Suprapubic skin (tissue), 4 donors: ENCODE measurements around the gene NDUFS2. TPM values are rescaled to one million over a fixed set of nuclear protein-coding genes. Genes with fewer than 3 reads are reported as not detected.
A peak's percentile ranks its signal among the peaks of the same experiment; 100 is the strongest.

Experiments used
- DNase-seq, 2 donors: peaks; one replicate each; pipeline ENCODE4 v3.0.0-alpha.2; 2019; ENCODE audit warnings: low spot score in 2 of 2
- H3K27ac ChIP-seq: fragments of 200-600 bp; sonication (generic); one replicate; pipeline ENCODE4 v1.5.1; 2019
- H3K27me3 ChIP-seq: fragments of 200-600 bp; sonication (generic); one replicate; pipeline ENCODE4 v1.5.1; 2019
- H3K36me3 ChIP-seq: fragments of 200-600 bp; sonication (generic); one replicate; pipeline ENCODE4 v1.5.1; 2019
- H3K4me1 ChIP-seq: fragments of 200-600 bp; sonication (generic); one replicate; pipeline ENCODE4 v1.5.1; 2019
- H3K4me3 ChIP-seq: fragments of 200-600 bp; sonication (generic); one replicate; pipeline ENCODE4 v1.5.1; 2019; ENCODE audit warnings: mild to moderate bottlenecking
- H3K9me3 ChIP-seq: fragments of 200-600 bp; sonication (generic); one replicate; pipeline ENCODE4 v1.5.1; 2019
- EP300 ChIP-seq: sonication (generic); formaldehyde crosslinking; IDR thresholded peaks from one replicate; pipeline ENCODE4 v1.6.1; 2017; ENCODE audit warnings: antibody characterized with exemption
- POLR2A ChIP-seq, 2 donors: fragments of 450-650 bp; IDR thresholded peaks; one replicate each; pipeline ENCODE4 v1.6.1; 2017; ENCODE audit warnings: antibody characterized with exemption in 2 of 2, mild to moderate bottlenecking in 2 of 2, moderate library complexity in 2 of 2
- POLR2AphosphoS5 ChIP-seq, 3 donors: sonication (generic); formaldehyde crosslinking; IDR thresholded peaks; one replicate each; pipeline ENCODE4 v1.6.1; 2017; ENCODE audit warnings: antibody characterized with exemption in 3 of 3
- WGBS: methylation state at CpG from one replicate; pipeline ENCODE4 v1.1.5; 2018; 5-methylcytosine and 5-hydroxymethylcytosine counted together
- total RNA-seq, 4 donors: library from RNA; depleted of rRNA; stranded (reverse); fragments of >200 nt; gene quantifications; one replicate each; pipeline ENCODE4 v1.1.0, GENCODE V29; 2016
- TF ChIP-seq, protein P1 (sequence below), 2 donors: fragments of 200-600 bp in 1 of 2; fragments of 450-650 bp in 1 of 2; sonication (generic) in 1 of 2; IDR thresholded peaks; one replicate each; pipeline ENCODE4 v1.5.1; 2016 to 2019; ENCODE audit warnings: antibody characterized with exemption in 2 of 2, mild to moderate bottlenecking in 1 of 2, moderate library complexity in 1 of 2

NDUFS2 gene
- total RNA-seq, 4 donors from 2014 or later: 99.1 to 132 (median 112) TPM

DNA sequence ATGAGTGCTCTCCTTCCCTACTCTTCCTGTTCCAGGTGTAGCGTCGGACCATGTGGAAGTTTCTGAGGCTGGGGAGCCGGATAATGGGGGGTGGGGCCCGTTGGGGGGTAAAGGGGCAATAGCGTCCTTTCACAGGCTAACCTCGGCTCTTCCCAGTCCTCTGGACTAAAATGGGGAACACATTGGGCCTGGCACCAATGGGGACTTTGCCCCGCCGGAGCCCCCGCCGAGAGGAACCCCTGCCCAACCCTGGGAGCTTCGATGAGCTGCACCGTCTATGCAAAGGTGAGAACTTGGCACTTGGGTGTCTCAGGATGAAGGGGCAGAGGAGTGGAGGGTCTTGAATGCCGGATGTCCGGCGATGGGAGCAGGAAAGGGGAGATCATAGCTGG lies 24.1 kb downstream of the NDUFS2 start:
- H3K4me3 ChIP-seq: peak overlapping the region; percentile 54
- no peak for DNase-seq
- no peaks in the 10 kb centered on the region for H3K9me3 ChIP-seq
- 5% methylated on average over 13 of the region's 15 CpGs for WGBS
- H3K27ac ChIP-seq: no peak overlapping the region
- TF ChIP-seq POLR2AphosphoS5 (IDR thresholded peaks at IDR 0.05): no peak
- no peak for TF ChIP-seq EP300
- no peak for TF ChIP-seq POLR2A (IDR thresholded peaks at IDR 0.05)
- TF ChIP-seq, protein P1, sequence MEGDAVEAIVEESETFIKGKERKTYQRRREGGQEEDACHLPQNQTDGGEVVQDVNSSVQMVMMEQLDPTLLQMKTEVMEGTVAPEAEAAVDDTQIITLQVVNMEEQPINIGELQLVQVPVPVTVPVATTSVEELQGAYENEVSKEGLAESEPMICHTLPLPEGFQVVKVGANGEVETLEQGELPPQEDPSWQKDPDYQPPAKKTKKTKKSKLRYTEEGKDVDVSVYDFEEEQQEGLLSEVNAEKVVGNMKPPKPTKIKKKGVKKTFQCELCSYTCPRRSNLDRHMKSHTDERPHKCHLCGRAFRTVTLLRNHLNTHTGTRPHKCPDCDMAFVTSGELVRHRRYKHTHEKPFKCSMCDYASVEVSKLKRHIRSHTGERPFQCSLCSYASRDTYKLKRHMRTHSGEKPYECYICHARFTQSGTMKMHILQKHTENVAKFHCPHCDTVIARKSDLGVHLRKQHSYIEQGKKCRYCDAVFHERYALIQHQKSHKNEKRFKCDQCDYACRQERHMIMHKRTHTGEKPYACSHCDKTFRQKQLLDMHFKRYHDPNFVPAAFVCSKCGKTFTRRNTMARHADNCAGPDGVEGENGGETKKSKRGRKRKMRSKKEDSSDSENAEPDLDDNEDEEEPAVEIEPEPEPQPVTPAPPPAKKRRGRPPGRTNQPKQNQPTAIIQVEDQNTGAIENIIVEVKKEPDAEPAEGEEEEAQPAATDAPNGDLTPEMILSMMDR (IDR thresholded peaks at IDR 0.05): no peak
- peaks cover 28% of the 10 kb centered on the region for H3K4me1 ChIP-seq
- H3K36me3 ChIP-seq: peaks cover 32% of the 10 kb centered on the region
- no peaks in the 10 kb centered on the region for H3K27me3 ChIP-seq

DNA sequence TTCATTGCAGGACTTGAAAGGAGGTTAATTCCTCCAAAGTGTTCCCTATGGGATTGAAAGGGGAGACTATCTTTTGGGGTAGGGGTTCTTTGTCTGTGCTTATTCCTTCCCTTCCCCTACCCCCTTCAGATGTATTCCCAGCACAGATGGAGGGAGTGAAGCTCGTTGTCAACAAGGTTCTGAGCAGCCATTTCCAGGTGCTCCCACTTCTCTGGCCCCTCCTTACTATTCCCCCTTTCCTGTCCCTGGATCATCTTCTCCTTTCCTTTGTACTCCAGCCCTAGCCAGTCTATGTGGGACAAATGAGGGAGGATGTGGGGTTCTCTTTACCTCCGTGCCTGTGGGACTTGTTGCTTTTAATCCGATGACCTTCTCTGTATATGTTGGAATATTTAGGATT lies 24.6 kb downstream of the NDUFS2 start:
- no peaks in the 10 kb centered on the region for H3K27me3 ChIP-seq
- H3K36me3 ChIP-seq: peaks cover 35% of the 10 kb centered on the region
- 69% methylated on average over 3 of the region's 3 CpGs for WGBS
- no peak overlapping the region for H3K27ac ChIP-seq
- H3K4me3 ChIP-seq: peak overlapping the region; percentile 54
- H3K9me3 ChIP-seq: no peaks in the 10 kb centered on the region
- no peak for DNase-seq
- H3K4me1 ChIP-seq: peaks cover 28% of the 10 kb centered on the region
- TF ChIP-seq EP300: no peak
- no peak for TF ChIP-seq POLR2A (IDR thresholded peaks at IDR 0.05)
- TF ChIP-seq POLR2AphosphoS5 (IDR thresholded peaks at IDR 0.05): no peak
- TF ChIP-seq, protein P1 (IDR thresholded peaks at IDR 0.05): no peak

DNA sequence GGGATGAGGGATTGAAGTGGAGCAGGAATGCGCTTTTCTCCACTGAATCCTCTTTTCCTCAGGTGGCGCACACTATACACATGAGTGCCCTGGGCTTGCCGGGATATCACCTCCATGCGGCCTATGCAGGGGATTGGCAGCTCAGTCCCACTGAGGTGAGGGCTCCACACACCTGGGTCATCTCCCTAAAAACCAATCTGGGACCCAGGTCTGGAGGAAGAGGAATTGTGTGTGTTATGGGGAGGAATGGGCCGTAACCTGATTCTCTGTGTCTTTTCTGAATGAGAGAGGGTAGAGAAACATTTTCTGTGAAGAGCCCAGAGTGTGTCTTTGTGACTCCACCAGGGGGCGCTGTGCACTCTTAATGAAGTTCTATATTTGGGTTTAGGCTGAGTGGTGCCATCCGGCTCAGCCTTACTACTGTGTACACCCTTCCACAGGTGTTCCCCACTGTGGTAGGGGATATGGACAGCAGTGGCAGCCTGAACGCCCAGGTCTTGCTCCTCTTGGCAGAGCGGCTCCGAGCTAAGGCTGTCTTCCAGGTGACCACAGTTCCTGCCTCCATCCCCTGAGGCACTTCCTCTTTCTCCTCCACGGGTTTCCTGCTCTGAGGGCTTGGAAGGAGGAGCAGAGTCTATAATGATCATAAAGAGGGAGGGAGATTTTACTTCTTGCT lies 25.2 kb downstream of the NDUFS2 start:
- WGBS: 36% methylated on average over 11 of the region's 11 CpGs
- DNase-seq: peak; percentile 89 to 94
- peak overlapping the region; percentile 54 for H3K4me3 ChIP-seq
- TF ChIP-seq POLR2A (IDR thresholded peaks at IDR 0.05) (no peak), EP300 (no peak)
- TF ChIP-seq, protein P1 (IDR thresholded peaks at IDR 0.05): peak; percentile 78 to 91
- no peak overlapping the region for H3K27ac ChIP-seq
- no peaks in the 10 kb centered on the region for H3K9me3 ChIP-seq
- peaks cover 28% of the 10 kb centered on the region for H3K4me1 ChIP-seq
- H3K27me3 ChIP-seq: no peaks in the 10 kb centered on the region
- H3K36me3 ChIP-seq: peaks cover 35% of the 10 kb centered on the region

DNA sequence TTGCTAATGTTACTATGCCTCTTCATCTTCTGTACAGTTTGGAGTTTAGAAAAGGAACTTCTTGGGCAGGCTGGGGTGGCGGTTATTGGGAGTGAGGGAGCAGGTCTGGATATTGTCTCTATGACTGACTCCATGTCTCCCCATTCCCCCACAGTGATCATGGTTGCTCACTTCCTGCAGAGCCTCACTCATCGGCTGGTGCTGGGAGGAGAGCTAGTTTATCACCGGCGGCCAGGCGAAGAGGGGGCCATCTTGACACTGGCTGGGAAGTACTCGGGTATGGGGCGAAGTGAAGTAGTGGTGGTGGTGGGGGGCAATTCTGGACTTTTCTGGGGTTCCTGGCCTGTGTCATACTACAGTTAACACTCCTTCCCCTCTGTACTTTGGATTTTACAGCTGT lies 25.9 kb downstream of the NDUFS2 start:
- peaks cover 28% of the 10 kb centered on the region for H3K4me1 ChIP-seq
- H3K27ac ChIP-seq: no peak overlapping the region
- 90% methylated on average over 7 of the region's 7 CpGs for WGBS
- H3K9me3 ChIP-seq: no peaks in the 10 kb centered on the region
- H3K4me3 ChIP-seq: no peak overlapping the region
- TF ChIP-seq EP300 (no peak), POLR2AphosphoS5 (IDR thresholded peaks at IDR 0.05) (no peak), POLR2A (IDR thresholded peaks at IDR 0.05) (no peak)
- TF ChIP-seq, protein P1 (IDR thresholded peaks at IDR 0.05): no peak
- no peaks in the 10 kb centered on the region for H3K27me3 ChIP-seq
- peaks cover 35% of the 10 kb centered on the region for H3K36me3 ChIP-seq
- no peak for DNase-seq

DNA sequence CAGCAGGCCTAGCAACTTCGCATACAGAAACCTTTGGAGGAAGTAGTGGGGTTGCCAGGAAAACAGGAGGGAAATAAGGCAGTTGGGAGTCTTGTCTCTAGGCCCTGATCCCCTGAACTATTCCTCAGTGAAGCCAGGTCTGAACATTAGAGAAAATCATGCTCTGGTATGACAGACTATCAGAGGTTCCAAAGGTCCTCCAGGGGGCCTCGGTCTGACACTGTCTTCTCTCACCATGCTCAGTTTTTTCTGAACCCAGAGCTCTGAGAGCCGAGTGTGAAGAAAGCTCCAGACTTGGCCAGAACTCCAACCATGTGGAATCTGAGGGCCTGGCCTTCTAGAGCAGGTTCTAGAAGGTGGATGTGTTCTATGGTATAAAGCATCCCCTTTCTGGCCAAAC lies 27.7 kb downstream of the NDUFS2 start:
- DNase-seq: no peak

More for the DNA sequence above, 27.7 kb downstream of the NDUFS2 start:
- TF ChIP-seq, protein P1 (IDR thresholded peaks at IDR 0.05): no peak
- no peak for TF ChIP-seq EP300
- Histone ChIP-seq H3K27me3 (no peaks in the 10 kb centered on the region), H3K36me3 (peaks cover 35% of the 10 kb centered on the region), H3K9me3 (no peaks in the 10 kb centered on the region), H3K4me1 (peaks cover 28% of the 10 kb centered on the region), H3K27ac (no peak overlapping the region), H3K4me3 (no peak overlapping the region)
- WGBS: 73% methylated on average over 3 of the region's 3 CpGs
